NCI-H82 treated with DMSO at 0.1 percent for 48 hours (cell line): ENCODE data around the gene SH2D3C.
"Not testable (repeated sequence)": the region's sequence is repeated elsewhere in the genome, so short reads cannot be mapped to it uniquely, and the experiment has no call there.

Experiments used
- DNase-seq: peaks from one replicate; lab custom pipeline; 2025; ENCODE audit not compliant: unreplicated experiment; lab: John Stamatoyannopoulos, UW

The SH2D3C gene

DNA sequence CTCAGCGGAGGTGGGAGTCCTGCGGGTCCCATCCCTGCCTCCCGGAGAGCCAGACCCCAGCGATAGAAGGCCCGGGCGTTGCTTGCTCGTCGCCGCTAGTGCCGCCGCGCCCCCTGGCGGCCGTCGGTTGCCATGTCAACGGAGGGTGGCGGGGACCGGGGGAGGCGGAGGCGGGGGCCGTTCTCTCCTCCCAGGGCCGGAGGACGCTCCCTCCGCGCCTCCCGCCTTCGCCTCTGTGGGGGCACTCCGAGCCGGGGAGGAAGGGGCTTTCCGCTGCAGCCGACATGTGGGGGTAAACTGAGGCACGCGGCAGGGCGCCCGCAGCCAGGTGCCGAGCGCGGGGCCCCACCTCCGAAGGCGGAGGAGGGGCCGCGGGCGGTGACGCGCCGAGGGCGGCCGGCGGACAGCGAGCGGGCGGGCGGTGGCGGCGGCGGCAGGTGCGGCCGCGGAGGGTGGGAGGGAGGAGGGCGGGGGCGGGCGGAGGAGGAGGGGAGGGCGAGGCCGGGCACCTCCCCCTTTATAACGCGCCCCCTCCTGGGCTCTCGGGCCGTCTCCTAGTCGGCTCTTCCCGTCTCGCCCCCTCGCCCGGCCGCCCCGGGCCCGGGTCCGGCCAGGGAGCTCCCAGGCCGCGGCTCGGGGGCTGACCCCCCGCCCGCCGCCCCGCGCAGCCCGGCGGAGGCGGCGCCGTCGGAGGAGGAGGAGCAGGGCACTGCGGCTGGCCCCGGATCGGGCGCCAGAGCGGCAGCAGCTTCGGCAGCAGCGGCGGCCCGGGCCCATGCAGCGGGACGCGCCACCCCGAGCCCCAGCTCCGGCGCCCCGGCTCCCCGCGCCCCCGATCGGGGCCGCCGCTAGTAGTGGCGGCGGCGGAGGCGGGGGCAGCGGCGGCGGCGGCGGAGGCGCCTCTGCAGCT lies 6.8 kb upstream of the SH2D3C start:
- DNase-seq: peak; percentile 50

DNA sequence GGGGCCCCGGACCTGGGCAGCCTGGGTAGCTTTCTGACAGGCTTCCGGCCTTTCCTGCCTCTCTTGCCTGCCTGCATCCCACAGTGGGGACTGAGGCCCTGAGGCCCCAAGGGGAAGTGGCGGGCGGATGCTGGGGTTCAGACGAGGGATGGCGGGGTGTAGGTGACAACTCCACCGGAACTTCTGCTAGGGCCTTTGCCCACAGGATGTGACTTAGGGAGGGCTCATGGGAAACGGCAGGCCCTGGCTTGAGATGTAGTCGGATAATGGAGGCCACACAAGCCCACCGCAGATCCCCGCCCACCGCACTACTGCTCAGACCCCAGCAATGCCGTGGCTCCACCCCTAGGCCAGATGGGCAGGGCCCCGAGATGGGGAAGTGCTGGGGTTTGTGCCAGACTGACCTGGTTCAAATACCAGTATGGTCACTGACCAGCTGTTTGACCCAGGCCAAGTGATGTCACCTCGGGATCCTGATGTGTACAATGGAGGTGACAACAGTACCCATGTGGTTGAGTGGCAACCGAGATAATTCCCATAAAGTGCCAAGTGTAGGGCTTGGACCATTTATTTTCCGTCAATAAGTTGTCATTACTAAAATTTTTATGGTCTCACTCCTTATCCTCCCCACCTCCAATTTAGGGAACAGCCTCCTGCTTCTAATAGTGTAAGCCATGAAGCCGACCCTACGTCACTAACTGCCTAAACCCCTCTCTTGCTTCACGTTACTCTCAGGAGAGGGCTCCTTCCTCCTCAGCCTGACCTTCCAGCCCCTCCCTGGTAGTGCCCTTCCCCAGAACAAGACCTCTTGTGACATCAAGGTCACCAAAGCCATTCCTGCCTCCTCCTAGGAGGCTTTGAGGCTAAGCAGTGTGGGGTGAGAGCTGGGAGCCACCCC lies 4.9 kb upstream of the SH2D3C start:
- no peak for DNase-seq

DNA sequence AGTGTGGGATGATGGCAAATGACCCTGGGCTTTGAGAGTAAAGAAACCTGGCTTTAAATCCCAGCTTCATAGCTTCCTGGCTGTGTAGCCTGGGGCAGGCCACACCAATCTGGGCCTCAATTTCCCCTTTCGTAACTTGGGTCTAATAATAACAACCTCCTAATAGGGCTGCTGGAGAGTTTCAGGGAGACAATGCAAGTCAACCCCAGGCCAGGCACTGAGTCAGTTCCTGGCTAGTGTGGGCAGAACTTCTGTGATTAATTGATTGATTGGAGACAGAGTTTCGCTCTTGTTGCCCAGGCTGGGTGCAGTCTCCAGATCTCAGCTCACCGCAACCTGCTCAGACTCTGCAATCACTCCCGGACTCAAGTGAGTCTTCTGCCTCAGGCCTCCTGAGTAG lies 3.3 kb upstream of the SH2D3C start:
- DNase-seq: no peak

DNA sequence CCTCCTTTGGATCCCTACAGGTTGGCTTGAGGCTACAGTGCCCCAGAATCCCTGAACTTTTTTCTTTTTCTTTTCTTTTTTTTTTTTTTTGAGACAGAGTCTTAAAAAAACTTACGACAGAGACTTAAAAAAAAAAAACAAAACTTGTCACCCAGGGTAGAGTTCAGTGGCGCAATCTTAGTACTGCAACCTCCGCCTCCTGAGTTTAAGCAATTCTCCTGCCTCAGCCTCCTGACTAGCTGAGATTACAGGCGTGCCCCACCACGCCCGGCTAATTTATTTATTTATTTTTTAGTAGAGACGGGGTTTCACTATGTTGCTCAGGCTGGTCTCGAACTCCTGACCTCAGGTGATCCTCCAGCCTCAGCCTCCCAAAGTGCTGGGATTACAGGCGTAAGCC lies 2.4 kb upstream of the SH2D3C start:
- DNase-seq: not testable (repeated sequence)

DNA sequence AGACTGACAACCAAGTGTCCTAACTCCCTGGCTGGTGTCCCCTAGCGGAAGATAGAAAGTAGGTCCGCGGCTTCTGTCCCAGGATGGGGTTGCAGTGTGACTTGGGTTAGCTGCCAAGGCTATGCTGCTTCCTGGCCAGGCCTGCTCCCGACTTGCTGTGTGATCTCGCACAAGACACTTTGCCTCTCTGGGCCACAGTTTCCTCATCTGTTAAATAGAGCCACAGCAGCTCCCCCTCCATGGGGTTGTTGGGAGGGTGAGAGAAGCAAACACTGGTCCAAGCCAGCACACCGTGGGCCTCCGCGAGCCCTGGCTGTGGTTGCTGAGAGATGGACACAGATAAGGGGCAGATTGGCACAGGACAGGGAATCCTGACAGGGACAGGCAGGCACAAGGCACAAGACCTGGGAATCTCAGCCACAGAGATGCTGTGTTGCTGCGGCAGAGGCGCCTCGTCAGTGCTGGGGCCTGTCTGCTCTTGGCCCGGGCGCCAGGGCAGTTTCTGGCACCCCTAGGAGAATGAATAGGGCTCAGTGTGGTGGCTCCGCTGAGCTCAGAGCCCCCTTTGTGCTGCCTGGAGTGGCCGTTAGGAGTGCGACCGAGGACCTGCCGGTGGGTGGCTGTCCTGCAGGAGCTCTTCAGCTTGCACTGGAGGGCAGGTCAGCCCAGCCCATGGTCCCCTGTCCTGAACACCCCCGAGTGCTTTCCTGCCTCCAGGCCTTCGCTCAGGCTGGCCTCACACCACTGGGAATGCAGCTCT lies 1.8 kb upstream of the SH2D3C start:
- DNase-seq: no peak

DNA sequence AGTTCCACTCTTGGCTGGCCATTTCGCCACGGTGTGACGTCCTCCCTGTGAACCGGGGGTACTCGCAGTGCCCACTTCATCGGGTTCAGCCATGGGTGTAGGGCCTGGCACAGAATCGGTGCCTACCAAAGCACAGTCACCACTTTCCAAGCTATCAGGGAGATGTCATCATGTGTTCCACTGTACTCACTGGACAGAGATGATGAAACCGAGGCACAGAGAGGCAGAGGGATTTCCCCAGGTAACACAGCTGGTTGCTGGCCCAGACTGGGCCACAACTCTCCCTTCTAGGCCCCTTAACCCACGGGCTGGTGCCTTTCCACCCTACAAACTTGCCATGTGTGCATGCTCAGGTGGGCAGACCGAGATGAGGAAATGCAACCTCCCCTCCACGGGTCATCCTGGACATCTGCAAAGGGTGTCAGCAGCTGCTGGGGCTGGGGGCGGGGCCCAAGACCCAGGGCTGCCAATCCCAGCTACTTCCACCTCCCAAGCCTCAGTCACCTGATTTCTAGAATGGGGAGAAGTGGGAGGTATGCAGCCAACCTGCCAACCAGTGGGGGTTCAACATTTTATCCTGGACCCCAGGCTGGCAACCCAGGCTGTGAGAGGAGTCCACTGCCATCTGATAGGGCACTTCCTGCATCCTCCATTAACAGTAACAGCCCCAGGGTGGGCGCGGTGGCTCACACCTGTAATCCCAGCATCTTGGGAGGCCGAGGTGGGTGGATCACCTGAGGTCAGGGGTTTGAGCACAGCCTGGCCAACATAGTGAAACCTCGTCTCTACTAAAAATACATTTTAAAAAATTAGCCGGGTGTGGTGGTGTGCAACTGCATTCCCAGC lies 893 bp upstream of the SH2D3C start:
- DNase-seq: no peak

DNA sequence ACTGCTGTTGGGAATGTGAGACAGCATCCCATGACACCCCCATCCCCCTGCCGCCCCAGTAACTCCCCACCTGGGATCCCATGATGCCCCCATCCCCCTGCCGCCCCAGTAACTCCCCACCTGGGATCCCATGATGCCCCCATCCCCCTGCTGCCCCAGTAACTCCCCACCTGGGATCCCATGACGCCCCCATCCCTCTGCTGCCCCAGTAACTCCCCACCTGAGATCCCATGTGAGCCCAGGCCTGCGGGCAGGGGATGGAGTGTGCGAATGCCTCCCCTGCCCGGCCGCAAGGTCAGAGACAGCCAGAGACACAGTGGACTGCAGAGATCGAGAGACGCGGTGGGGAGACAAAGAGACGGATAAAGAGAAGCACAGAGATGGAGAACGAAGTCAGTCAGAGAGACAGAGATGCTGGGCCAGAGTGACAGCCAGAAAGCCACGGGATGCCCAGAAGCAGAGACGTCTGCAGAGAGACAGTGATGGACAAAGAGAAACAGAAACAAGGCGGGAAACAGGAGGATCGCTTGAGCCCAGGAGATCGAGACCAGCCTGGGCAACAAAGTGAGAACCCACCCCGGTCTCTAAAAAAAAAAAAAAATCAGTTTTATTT lies 992 bp downstream of the SH2D3C start:
- no peak for DNase-seq

DNA sequence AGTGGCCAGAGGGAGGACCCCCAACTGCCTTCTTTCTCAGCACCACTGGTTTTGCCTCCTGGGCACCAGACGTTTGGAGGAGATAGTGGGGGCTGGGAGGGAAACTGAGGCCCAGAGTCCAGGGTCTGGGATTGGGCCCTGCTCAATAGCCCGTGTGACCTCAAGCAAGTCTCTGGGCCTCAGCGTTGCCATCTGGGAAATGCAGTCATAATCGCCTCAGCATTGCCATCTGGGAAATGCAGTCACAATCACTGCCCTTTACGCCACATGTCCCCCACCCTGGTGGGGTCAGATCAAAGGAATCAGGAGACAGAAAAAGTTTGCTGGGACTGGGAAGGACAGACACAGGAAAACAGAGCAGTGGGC lies 1.6 kb downstream of the SH2D3C start:
- DNase-seq: no peak

DNA sequence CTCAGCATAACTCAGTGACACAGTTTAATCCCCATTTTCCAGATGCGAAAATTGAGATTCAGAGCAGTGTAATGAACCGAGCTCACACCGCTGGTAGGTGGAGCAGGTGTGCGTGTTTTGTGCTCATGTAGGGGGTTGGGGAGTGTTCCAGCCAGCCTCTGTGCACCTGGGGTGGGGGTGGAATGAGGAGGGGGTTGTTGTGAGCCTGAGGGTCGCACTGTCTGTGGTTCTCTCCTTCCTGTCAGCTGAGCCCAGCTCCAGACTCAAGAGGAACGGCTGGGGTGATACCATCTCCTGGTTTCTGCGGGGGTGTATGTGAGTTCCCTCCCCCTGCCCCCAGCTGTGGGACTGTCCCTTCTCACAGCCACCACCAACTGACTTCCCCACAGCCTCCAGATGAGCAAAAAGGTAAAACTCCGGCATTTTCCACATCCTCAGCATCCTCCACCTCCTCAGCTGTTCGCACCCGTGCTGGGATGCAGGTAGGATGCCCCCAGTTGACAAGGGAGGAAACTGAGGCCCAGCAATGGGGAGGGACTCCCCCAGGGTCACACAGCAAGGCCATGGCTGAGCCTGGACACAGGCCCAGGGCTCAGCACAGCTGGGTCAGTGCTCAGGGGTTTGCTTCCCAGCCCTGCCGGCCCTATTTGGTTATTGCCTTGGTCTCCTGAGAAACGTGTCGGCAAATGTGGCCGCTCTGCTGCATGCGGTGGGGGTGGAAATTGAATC lies 2.1 kb downstream of the SH2D3C start:
- no peak for DNase-seq

DNA sequence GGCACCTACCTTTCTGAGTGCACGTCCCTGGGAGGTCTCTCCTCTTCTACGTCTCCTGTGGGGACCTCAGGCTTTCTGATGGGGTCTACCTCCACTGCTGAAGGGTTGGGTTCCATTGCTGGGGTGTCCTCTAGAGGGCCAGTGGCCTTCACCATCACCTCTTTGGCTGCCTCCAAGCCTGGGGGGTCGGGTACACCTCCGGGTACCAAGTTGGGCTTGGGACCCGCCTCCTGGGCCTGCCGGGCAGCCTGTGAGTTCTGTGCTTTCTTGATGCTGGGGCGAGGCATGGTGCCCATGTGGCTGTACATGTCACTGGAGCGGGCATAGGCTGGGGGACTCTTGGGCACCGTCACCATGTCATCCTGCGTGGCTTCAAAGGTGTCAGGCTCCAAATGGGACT lies 4.5 kb downstream of the SH2D3C start:
- no peak for DNase-seq

DNA sequence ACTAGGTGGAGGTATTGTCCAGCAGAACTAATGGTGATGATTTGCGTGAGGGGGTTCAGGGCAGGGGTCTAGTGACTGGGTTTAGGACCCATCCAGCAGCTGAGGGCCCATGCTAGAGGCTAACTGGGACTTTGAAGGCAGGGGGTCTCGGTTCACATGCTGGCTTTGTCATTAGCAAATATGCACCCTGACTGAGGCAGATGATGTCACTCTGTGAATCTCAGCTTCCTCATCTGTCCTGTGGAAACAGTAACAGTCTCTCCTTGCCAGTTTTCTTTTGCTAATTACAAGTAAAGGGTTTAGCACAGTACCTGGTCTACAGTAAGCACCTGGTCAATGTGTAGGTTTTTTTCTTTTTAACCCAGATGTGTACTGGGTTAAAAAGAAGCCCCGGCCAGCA lies 5.2 kb downstream of the SH2D3C start:
- DNase-seq: no peak

DNA sequence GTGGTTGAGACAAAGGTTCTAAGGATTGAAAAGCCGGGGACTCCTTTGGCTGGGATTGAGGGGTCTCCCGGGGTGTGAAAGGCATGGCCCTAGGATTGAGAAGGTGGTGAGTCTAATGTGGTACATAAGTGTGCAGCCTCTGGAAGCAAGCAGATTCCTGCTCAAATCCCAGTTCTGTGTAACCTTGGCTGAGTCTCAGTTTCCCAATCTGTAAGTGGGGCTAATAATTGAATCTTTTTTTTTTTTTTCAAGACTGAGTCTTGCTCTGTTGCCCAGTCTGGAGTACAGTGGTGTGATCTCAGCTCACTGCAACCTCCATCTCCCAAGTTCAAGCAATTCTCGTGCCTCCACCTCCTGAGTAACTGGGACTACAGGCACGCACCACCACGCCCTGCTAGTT lies 5.9 kb downstream of the SH2D3C start:
- no peak for DNase-seq

DNA sequence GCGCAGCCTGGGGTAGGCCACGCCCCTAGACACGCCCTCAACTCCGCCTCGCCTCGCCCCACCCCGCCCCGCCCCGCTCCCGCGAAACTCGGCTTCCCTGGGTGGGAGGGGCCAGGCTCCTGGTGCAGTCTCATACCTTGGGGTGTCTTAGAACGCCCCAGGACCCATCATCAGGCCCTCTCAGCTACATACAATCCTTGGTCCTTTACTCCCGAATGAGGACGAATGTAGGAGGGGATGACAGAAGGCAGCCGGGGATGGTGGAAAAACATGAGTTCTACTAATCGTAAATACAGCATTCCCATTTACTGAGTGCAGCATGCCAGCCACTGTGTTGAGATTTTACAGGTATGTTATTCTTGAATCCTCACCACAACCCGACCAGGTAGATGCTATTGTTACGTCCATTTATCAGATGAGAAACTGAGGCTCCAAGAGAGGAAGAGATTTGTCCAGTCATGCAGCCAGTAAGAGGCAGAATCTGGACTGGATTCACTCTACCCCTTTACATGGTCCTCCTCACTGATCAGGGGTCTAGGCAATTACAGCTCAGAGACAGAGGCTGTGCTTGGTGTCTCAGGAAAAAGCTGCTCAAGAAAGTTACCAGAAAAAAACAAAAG lies 6.8 kb downstream of the SH2D3C start:
- DNase-seq: no peak

DNA sequence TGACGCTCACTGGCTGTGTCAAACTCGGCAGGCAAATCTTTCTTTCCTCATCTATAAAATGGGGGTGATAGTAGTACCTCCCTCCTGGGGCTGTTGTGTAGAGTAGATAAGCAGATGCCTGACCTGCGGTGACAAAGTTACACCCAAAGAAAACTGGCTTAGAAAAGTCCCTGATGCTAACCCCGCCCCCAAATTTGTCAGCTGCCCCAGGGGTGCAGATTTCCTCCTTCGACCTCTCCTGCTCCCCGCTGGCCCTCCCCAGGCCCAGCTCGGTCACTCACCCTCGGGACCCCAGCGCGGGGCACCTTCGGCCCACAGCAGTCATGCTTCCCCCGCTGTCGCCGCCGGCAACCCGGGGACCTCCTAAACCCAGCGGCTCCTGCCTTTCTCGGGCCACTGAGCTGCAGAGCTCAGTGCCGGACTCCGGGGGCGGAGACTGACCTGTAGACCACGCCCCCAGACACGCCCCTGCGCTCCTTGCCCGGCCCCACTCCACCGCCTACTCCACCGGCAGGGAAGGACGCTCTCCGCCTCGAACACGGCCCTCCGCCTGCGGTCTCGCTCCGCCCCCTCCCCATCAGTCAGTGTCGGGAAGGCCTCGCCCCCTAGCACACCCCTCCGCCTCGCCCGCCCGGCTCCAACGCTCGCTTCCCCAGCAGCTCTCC lies 7.4 kb downstream of the SH2D3C start:
- DNase-seq: peak; percentile 95

DNA sequence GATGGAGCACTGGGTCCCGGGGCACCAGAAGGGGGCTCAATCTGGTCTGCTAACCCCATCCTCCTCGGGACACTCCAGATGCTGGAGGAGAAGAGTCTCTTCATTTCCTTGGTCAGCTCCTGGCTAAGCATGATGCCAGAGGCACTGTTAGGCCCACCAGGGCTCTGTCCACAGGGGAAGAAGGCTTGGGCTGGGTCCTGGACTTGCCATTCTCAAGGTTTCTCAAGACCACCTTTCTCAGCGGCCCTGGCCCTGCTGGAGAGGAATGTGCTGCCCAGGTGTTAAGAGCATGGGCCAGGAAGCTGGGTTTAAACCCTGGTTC lies 7.9 kb downstream of the SH2D3C start:
- DNase-seq: no peak

DNA sequence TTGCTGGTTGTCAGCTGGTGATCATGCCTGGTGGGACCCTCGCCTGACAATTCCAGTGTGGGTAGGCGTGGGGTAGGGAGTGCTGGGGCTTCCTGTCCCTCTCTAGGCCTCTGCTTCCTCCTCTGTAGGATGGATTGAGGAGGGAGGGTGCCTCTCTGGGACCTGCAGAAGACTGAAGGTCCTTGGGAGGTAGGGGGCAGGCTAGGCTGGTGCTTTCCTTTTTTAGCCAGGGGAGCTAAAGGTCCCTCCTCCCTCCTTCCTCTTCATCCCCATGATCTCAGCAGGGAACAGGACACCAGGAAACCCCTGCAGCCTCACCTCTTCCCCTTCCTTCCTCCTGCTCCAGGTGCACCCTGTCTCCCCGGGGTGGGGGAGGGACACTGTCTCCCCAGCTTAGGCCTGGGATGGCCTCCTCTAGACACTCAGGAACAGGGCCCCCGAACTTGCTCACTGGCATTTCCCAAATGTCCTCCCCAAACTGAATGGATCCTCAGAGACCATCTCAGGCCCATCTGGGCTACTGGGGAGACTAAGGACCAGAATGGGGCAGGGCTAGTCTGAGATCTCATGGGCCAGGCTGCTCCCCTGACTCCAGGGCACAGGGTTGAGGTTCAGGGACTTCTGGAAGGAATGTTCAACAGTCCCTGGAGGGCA lies 8.4 kb downstream of the SH2D3C start:
- no peak for DNase-seq

DNA sequence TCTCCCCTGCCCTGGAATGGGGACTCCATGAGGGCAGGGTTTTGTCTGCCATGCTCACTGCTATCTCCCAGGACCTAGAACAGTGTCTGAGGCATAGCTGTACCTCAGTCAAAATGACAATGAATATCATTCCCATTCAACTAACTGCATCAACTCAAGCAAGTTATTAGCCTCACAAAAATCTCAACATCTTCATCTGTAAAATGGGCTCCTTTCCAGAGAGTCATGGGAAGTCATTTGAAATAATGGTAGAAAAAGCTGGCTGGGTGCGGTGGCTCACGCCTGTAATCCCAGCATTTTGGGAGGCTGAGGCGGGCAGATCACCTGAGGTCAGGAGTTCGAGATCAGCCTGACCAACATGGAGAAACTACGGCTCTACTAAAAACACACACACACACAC lies 9.4 kb downstream of the SH2D3C start:
- no peak for DNase-seq

DNA sequence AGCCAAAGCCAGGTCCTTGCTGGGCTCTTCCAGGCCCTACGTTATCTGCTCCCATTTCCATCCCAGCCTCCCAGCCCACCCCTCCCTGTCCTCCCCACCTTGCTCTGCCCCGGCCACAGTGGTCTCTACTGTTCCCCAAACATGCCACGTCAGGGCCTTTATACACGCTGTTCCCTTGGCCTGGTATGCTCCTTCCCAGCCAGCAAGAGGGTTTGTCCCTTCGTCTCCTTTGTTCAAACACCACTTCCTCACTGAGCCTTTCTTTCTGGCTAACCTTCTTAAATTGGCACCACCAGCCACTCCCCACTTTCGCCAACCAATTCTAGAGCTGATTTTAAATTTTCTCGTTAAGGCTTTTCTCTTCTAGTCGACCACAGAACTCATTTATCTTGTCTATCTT lies 9.8 kb downstream of the SH2D3C start:
- DNase-seq: no peak
